HCEC 1CT (cell line): ENCODE results near the gene VPS39.

ENCODE experiments used
- DNase-seq: peaks from one replicate; pipeline ENCODE4 v3.0.0-alpha.2; 2017

The VPS39 gene

GRCh38 chr15:42119446-42119760 is 88.7 kb downstream of the VPS39 start:
- DNase-seq: no peak

- DNase-seq: no peak
Measured at GRCh38 chr15:42118650-42119445, 89.3 kb downstream of the VPS39 start.

DNA sequence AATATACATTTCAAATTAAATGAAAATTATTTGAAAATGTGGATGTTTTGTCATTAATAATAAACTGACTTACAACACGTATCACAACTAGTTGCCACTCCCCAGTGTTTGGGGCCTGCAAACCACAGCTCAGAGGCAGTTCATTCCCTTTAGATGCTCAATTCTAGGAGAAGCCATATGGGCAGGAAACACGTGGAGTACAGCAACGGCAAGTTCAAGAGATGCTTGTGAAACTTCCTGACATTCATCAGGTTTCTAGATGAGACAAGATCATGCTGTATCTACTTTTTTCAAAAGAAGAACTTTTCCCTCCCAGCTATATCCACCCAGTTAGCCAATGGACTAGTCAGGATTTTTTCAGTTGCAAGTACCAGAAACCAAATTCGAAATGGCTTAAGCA is 96.2 kb downstream of the VPS39 start:
- DNase-seq: no peak

GRCh38 chr15:42110367-42110766 is 97.7 kb downstream of the VPS39 start:
- no peak for DNase-seq

- DNase-seq: no peak
Measured at GRCh38 chr15:42108806-42109205, 99.3 kb downstream of the VPS39 start.
